ENCODE measurements around the gene PTPN9.

DNA sequence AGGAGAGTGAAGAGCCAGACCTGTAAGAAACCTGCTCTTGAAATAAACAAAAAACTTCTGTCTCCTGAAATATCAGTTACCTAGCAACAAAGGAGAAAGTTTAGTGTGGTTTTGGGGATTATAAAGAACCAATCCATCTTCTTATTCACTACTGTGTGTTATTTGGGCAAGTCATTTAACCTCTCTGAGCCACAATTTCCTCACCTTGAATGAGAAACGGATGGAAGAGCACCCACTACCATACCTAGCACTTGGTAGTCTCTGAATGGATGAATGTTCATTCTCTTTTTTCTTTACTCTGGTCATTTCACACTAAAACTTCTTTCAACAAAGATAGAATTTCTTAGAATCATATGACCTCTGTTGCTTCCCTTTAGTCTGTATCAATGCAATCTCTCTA, 45.2 kb downstream of the PTPN9 start:
- no peak for TF ChIP-seq EZH2 (IDR thresholded peaks at IDR 0.05)
- TF ChIP-seq EZH2phosphoT487 (IDR thresholded peaks at IDR 0.05), result no peak
- TF ChIP-seq CTCF (IDR thresholded peaks at IDR 0.05), result no peak

All from neural progenitor cell (in vitro differentiated cells).